Adrenal gland (tissue), 12 donors: Measurements from ENCODE around the gene TRAPPC10. TPM values are rescaled to one million over a fixed set of nuclear protein-coding genes. Genes with fewer than 3 reads are reported as not detected.

ENCODE experiments used
- DNase-seq, 7 donors: peaks; one replicate each; pipeline ENCODE4 v3.0.0-alpha.2; 2019 to 2020
- H3K27ac ChIP-seq, 5 donors: fragments of 200-600 bp; sonication (generic) in 4 of 5; 1 replicate in 3 of 5; 2 replicates in 2 of 5; pipeline versions ENCODE4 v1.5.1 to v1.8.0; 2016 to 2020; ENCODE audit warnings: mild to moderate bottlenecking in 1 of 5
- H3K27me3 ChIP-seq: fragments of 200-600 bp; 2 replicates; pipeline ENCODE4 v1.8.0; 2021
- H3K36me3 ChIP-seq, 2 donors: fragments of 200-600 bp; replicated peaks in 1 of 2; 1 replicate in 1 of 2; 2 replicates in 1 of 2; pipeline versions ENCODE4 v1.5.1 to v1.8.0; 2018 to 2022
- H3K4me1 ChIP-seq, 2 donors: fragments of 200-600 bp; replicated peaks in 1 of 2; 1 replicate in 1 of 2; 2 replicates in 1 of 2; pipeline versions ENCODE4 v1.5.1 to v1.8.0; 2018 to 2021
- H3K4me3 ChIP-seq, 4 donors: fragments of 200-600 bp; sonication (generic) in 3 of 4; one replicate each; pipeline ENCODE4 v1.5.1; 2016 to 2018
- H3K9me3 ChIP-seq, 3 donors: fragments of 200-600 bp; sonication (generic) in 1 of 3; replicated peaks in 1 of 3; 1 replicate in 2 of 3; 2 replicates in 1 of 3; pipeline versions ENCODE4 v1.5.1 to v1.8.0; 2016 to 2021
- CTCF ChIP-seq, 6 experiments: fragments of 450-650 bp in 4 of 6; fragments of 200-600 bp in 2 of 6; sonication (generic) in 1 of 6; IDR thresholded peaks; 1 replicate in 5 of 6; 2 replicates in 1 of 6; pipeline versions ENCODE4 v1.5.1 to v1.8.0; 2016 to 2021; ENCODE audit warnings: antibody characterized with exemption in 6 of 6, mild to moderate bottlenecking in 2 of 6, moderate library complexity in 1 of 6
- POLR2A ChIP-seq, 2 donors: fragments of 450-650 bp; IDR thresholded peaks; one replicate each; pipeline ENCODE4 v1.6.1; 2017; ENCODE audit warnings: antibody characterized with exemption in 2 of 2, mild to moderate bottlenecking in 2 of 2, moderate library complexity in 1 of 2
- WGBS, 4 donors: extraction: QIAGEN DNeasy Blood & Tissue Kit in 2 of 4; methylation state at CpG; one replicate each; pipeline versions ENCODE4 v1.1.5 to v1.1.7; 2013 to 2017; 5-methylcytosine and 5-hydroxymethylcytosine counted together
- intact Hi-C, 2 donors: fragments of 100-400 bp; cut with DNase I; formaldehyde crosslinking; loops; one replicate each; pipeline versions ENCODE4 v1.14.1 to v1.15.0; 2022 to 2023
- polyA plus RNA-seq, 3 donors: library from polyadenylated mRNA; stranded (reverse); fragments of 200-250 nt in 2 of 3; fragments of 350-450 nt in 1 of 3; fragmentation: Illumina TruSeq in 1 of 3; extraction: RNeasy Lipid Tissue Mini Kit (QIAGEN cat#74804) in 1 of 3; gene quantifications; one replicate each; pipeline ENCODE4 v1.2.3, GENCODE V29; 2013 to 2014
- total RNA-seq, 9 donors: library from RNA; depleted of rRNA in 4 of 9; stranded (reverse); fragments of >200 nt in 4 of 9; fragments of 120-200 nt in 1 of 9; fragmentation: NEBNext Ultra II Directional in 1 of 9; extraction: Animal tissue kit (Norgen Biotek cat#: 25700) in 1 of 9; gene quantifications; one replicate each; pipeline versions ENCODE4 v1.1.0 to v1.2.4, GENCODE V29; 2013 to 2023
- donor health status: healthy with polysubstance abuse.
- donor health status: Bipolar disorder and iron deficiency.
- donor health status: DM: yes; HTN: yes; CAD: no.
- donor health status: DM: no; HTN: no; CAD: no.
- donor health status: DM: no; HTN: no; CAD: no.
- donor health status: DM: yes; HTN: yes; CAD: no.

TRAPPC10 gene
- total and polyA plus RNA-seq, 12 donors, result 5.2 to 34.3 (median 24.7) TPM

- Histone ChIP-seq H3K4me1 (no peaks in the 10 kb centered on the region), H3K27me3 (no peaks in the 10 kb centered on the region), H3K4me3 (no peak overlapping the region), H3K36me3 (peaks cover 0 to 26% of the 10 kb centered on the region in 2 donors), H3K9me3 (no peaks in the 10 kb centered on the region), H3K27ac (no peak overlapping the region)
- DNase-seq, result peak in 1 of 7 donors; percentile 18
- TF ChIP-seq CTCF (IDR thresholded peaks at IDR 0.05) (no peak), POLR2A (IDR thresholded peaks at IDR 0.05) (no peak)
- intact Hi-C loops, result no loop called here
- 88 to 93% (median 91%) methylated on average over 17 of the region's 17 CpGs for WGBS, 4 donors
These were observed 46.9 kb downstream of the TRAPPC10 start for GRCh38 chr21:44058981-44059380.

GRCh38 chr21:44059710-44060109 is 47.6 kb downstream of the TRAPPC10 start:
- H3K4me1 ChIP-seq, result no peaks in the 10 kb centered on the region
- peak in 1 of 7 donors; percentile 41 for DNase-seq
- no peaks in the 10 kb centered on the region for H3K27me3 ChIP-seq
- 91 to 96% (median 93%) methylated on average over 4 of the region's 4 CpGs for WGBS, 4 donors
- intact Hi-C loops, result no loop called here
- H3K36me3 ChIP-seq, result peaks cover 0 to 31% of the 10 kb centered on the region in 2 donors
- no peak overlapping the region for H3K4me3 ChIP-seq
- no peaks in the 10 kb centered on the region for H3K9me3 ChIP-seq
- TF ChIP-seq CTCF (IDR thresholded peaks at IDR 0.05), result no peak
- TF ChIP-seq POLR2A (IDR thresholded peaks at IDR 0.05), result no peak
- no peak overlapping the region for H3K27ac ChIP-seq

- Histone ChIP-seq H3K27me3 (no peaks in the 10 kb centered on the region), H3K27ac (no peak overlapping the region), H3K4me3 (no peak overlapping the region), H3K9me3 (no peaks in the 10 kb centered on the region), H3K4me1 (no peaks in the 10 kb centered on the region), H3K36me3 (peaks cover 0 to 30% of the 10 kb centered on the region in 2 donors)
- TF ChIP-seq CTCF (IDR thresholded peaks at IDR 0.05) (no peak), POLR2A (IDR thresholded peaks at IDR 0.05) (no peak)
- 92 to 96% (median 95%) methylated on average over 7 of the region's 7 CpGs for WGBS, 4 donors
- intact Hi-C loops, result no loop called here
- peak in 1 of 7 donors; percentile 21 for DNase-seq
These were observed 50.3 kb downstream of the TRAPPC10 start for GRCh38 chr21:44062380-44062779.

GRCh38 chr21:44063151-44063912 is 51.2 kb downstream of the TRAPPC10 start:
- Histone ChIP-seq H3K9me3 (no peaks in the 10 kb centered on the region), H3K4me3 (no peak overlapping the region), H3K36me3 (peaks cover 0 to 30% of the 10 kb centered on the region in 2 donors), H3K4me1 (no peaks in the 10 kb centered on the region), H3K27me3 (no peaks in the 10 kb centered on the region), H3K27ac (no peak overlapping the region)
- 92 to 96% (median 95%) methylated on average over 19 of the region's 19 CpGs for WGBS, 4 donors
- intact Hi-C loops, result no loop called here
- peak in 1 of 7 donors; percentile 41 for DNase-seq
- TF ChIP-seq POLR2A (IDR thresholded peaks at IDR 0.05) (no peak), CTCF (IDR thresholded peaks at IDR 0.05) (no peak)
